Measurements from ENCODE around the gene GMDS. TPM values are rescaled to one million over a fixed set of nuclear protein-coding genes. Genes with fewer than 3 reads are reported as not detected.

GMDS gene
- total RNA-seq, 1 experiment from 2014 or later, result 27.6 TPM

- H3K27ac Mint-ChIP-seq, result no peak overlapping the region
- H2BK5ac ChIP-seq (ENCODE audit: insufficient read length, low read length), result no peak overlapping the region
These were observed 536.6 kb downstream of the GMDS start for GRCh38 chr6:1708820-1709219.

More at GRCh38 chr6:1708820-1709219, 536.6 kb downstream of the GMDS start:
- no peak overlapping the region for H3T11ph ChIP-seq (ENCODE audit: low read length)
- H2AFZ ChIP-seq (ENCODE audit: low read length), result no peak overlapping the region
- H3K9me3 Mint-ChIP-seq, result no peaks in the 10 kb centered on the region
- no peak overlapping the region for H3K56ac ChIP-seq (ENCODE audit: insufficient read length, low read depth, low read length)
- no peak overlapping the region for H2BK120ac ChIP-seq (ENCODE audit: low read depth, low read length, poor library complexity, severe bottlenecking)
- no peak overlapping the region for H2BK20ac ChIP-seq (ENCODE audit: low read depth, low read length, poor library complexity, severe bottlenecking)
- no peak for TF ChIP-seq CTCF (conservative IDR thresholded peaks at IDR 0.05)
- peaks cover 0 to 2% of the 10 kb centered on the region in 2 experiments; a peak in 1 of 4 replicates for H3K4me1 Mint-ChIP-seq
- H3K23me2 ChIP-seq (ENCODE audit: insufficient read length, low read depth, low read length, poor library complexity, severe bottlenecking), result no peaks in the 10 kb centered on the region
- H3K36me3 Mint-ChIP-seq (ENCODE audit: insufficient read depth in 1 of 3, low read depth in 3 of 3), result no peaks in the 10 kb centered on the region
- no peak overlapping the region for H2AK5ac ChIP-seq (ENCODE audit: insufficient read length, low read length)
- no peak overlapping the region for H4K5ac ChIP-seq (ENCODE audit: insufficient read length, low read depth, low read length)
- no peak overlapping the region for H3K4me2 ChIP-seq (ENCODE audit: insufficient read depth, insufficient read length, low read length)
- no peaks in the 10 kb centered on the region for H3K4me1 ChIP-seq (ENCODE audit: insufficient read depth, low read length)
- no peak overlapping the region for H3K27ac ChIP-seq (ENCODE audit: insufficient read length, low read depth, low read length)
- no peaks in the 10 kb centered on the region for H4K20me1 ChIP-seq (ENCODE audit: control insufficient read depth, insufficient read depth, insufficient read length)
- no CpG with 5 or more reads among the region's 2 CpGs for WGBS (ENCODE audit: extremely low coverage, insufficient read length, low lambda C conversion rate)
- H2BK15ac ChIP-seq (ENCODE audit: low read depth, low read length), result no peak overlapping the region
- no peak overlapping the region for H3K23ac ChIP-seq (ENCODE audit: insufficient read length, low read depth, low read length)
- no peak overlapping the region for H3K14ac ChIP-seq (ENCODE audit: insufficient read depth, low read length)
- H3K27me3 ChIP-seq (ENCODE audit: insufficient read depth, low read length), result no peaks in the 10 kb centered on the region
- no peak overlapping the region for H4K91ac ChIP-seq (ENCODE audit: insufficient read length, low read depth, low read length)
- H3K27me3 Mint-ChIP-seq (ENCODE audit: low read depth), result no peaks in the 10 kb centered on the region
- no peak for DNase-seq
- no peak overlapping the region for H3K18ac ChIP-seq (ENCODE audit: insufficient read length, low read depth, low read length)
- no peak overlapping the region for H4K8ac ChIP-seq (replicated peaks; ENCODE audit: insufficient read length, low read depth, low read length)
- H3K79me1 ChIP-seq (ENCODE audit: insufficient read depth, low read depth, low read length, poor library complexity, severe bottlenecking), result no peaks in the 10 kb centered on the region
- H3K79me2 ChIP-seq (ENCODE audit: insufficient read depth, low read length), result no peaks in the 10 kb centered on the region
- H2BK12ac ChIP-seq (ENCODE audit: insufficient read length, low read depth, low read length), result no peak overlapping the region
- H3K9me3 ChIP-seq (ENCODE audit: control insufficient read depth, low read depth, low read length), result no peaks in the 10 kb centered on the region
- H3K9ac ChIP-seq (ENCODE audit: extremely low read depth, insufficient read length, low read length), result no peak overlapping the region
- H3K4me3 Mint-ChIP-seq, result no peak overlapping the region
- H3K4ac ChIP-seq (ENCODE audit: low read depth, low read length), result no peak overlapping the region
